Cardiac ventricle fibroblast (primary cell): Measurements from ENCODE around the gene DHX40. TPM values are rescaled to one million over a fixed set of nuclear protein-coding genes. Genes with fewer than 3 reads are reported as not detected.

ENCODE experiments used
- total RNA-seq: library from RNA; depleted of rRNA; stranded (reverse); fragments of >200 nt; gene quantifications from 2 replicates; pipeline ENCODE4 v1.2.3, GENCODE V29; 2015

The DHX40 gene, protein sequence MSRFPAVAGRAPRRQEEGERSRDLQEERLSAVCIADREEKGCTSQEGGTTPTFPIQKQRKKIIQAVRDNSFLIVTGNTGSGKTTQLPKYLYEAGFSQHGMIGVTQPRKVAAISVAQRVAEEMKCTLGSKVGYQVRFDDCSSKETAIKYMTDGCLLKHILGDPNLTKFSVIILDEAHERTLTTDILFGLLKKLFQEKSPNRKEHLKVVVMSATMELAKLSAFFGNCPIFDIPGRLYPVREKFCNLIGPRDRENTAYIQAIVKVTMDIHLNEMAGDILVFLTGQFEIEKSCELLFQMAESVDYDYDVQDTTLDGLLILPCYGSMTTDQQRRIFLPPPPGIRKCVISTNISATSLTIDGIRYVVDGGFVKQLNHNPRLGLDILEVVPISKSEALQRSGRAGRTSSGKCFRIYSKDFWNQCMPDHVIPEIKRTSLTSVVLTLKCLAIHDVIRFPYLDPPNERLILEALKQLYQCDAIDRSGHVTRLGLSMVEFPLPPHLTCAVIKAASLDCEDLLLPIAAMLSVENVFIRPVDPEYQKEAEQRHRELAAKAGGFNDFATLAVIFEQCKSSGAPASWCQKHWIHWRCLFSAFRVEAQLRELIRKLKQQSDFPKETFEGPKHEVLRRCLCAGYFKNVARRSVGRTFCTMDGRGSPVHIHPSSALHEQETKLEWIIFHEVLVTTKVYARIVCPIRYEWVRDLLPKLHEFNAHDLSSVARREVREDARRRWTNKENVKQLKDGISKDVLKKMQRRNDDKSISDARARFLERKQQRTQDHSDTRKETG
- 43.9 and 45.7 TPM in 2 replicates for total RNA-seq

DNA sequence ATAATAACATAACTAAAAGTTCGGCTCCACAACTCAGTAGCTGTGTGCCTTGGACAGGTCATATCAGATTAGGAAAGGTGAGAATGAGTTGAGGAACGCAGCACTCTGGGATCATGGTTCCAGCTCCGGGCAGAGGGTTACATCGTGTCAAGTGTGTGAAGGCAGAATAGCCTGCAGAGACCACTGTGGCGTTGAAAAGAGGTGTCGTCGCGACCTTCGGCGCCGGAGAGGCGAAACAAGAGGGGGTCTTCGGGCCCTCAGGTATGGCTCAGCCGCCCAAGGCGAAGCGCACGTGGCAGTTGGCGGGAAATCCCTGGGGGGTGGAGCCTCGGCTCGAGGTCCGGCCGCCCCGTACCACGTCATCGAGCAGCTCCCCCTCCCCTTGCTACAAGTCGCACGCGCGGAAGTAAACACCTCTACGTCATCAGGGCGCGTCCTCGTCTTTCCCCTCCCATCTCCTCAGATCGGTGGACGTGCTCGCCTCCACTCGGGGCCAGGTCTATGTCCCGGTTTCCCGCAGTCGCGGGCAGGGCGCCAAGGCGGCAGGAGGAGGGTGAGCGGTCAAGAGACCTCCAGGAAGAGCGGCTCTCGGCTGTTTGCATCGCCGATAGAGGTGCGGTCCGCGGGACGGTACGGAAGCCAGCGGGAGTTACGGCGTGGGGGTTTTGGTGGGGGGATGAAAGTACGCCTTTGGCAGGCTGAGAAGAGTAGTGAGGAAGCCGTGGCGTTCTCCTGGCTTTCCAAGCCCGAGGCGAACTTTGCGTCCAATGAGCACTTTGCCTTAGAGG, at the start of gene DHX40:
TSS of gene DHX40 (plus strand) at position 440 of the 788 bp plus-strand sequence. CDS start at position 502, 62 bp downstream.

DNA sequence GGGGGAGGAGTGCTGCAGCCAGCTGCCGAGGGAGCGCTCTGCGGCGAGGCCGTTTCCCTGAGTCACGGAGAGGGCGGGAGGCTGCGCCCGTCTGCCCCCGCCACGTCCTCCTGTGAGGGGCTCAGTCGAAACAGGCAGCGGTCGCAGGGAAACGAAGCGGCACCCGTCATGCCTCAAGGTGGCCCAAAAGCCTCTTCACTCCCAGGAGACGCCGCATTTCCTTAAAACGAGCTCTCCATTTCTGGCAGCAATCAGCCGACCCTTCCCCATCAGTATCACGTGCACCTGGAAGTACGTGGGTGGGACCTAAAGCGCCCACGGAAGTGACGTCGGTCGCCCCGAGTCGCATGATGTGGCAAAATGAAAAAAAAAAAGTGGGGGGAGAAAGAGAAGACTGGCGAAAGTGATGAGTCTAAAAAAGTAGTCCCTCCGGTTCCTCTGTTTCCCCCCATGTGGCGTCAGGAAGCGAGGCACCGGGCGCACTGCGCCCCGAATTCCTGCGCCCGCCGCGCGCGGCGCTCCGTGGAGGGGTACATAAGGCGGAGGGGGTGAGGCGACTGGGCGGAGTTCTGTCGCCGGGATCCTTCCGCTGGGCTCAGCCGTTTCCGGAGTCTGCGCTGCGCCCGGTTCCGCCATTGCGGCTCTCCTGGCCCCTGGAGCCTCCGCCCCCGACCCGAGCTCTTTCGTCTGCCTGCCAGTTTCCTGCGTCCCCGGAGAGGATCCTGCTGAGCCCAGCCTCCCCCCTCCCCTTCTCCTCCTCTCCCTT, 54.1 kb downstream of the DHX40 start, which contains the start of gene CLTC:
TSS of gene CLTC (plus strand) at position 598 of the 766 bp plus-strand sequence. CDS start 237 bp downstream, outside the sequence.

Other genes with a start within 250 kb of the DHX40 start
- gene YPEL2, start 234.0 kb upstream of the DHX40 start, total RNA-seq, result 13.5 and 15.4 TPM in 2 replicates
- 253 and 272 TPM in 2 replicates for gene CLTC, start 54.3 kb downstream of the DHX40 start, total RNA-seq
- 30.2 and 33.4 TPM in 2 replicates for gene PTRH2, start 141.8 kb downstream of the DHX40 start, total RNA-seq
- gene VMP1, start 142.0 kb downstream of the DHX40 start, total RNA-seq, result 119 and 122 TPM in 2 replicates